GM12878 (cell line): ENCODE measurements around the gene VCP. TPM values are rescaled to one million over a fixed set of nuclear protein-coding genes. Genes with fewer than 3 reads are reported as not detected.

ENCODE experiments used
- FOXK2 ChIP-seq: fragments of 450-650 bp; IDR thresholded peaks from 2 replicates; pipeline ENCODE4 v1.6.1; 2017; ENCODE audit warnings: mild to moderate bottlenecking, moderate library complexity
- KLF5 ChIP-seq: fragments of 450-650 bp; IDR thresholded peaks from 2 replicates; pipeline ENCODE4 v1.6.1; 2014; ENCODE audit warnings: mild to moderate bottlenecking; ENCODE audit not compliant: partially characterized antibody
- MYC ChIP-seq: IDR thresholded peaks from 2 replicates; pipeline ENCODE4 v1.6.1; 2011; ENCODE audit warnings: mild to moderate bottlenecking, low read length, moderate library complexity, inconsistent platforms; ENCODE audit not compliant: insufficient read depth, insufficient replicate concordance, insufficient read length, severe bottlenecking
- PAX5 ChIP-seq: IDR thresholded peaks from 2 replicates; pipeline ENCODE4 v1.6.1; 2011; ENCODE audit warnings: low read depth, low read length, borderline replicate concordance
- RAD21 ChIP-seq: IDR thresholded peaks from 2 replicates; pipeline ENCODE4 v1.6.1; 2011; ENCODE audit warnings: mild to moderate bottlenecking, low read depth, low read length, moderate library complexity; ENCODE audit not compliant: insufficient read depth
- SREBF1 ChIP-seq: IDR thresholded peaks from 2 replicates; pipeline ENCODE4 v1.6.1; 2012; ENCODE audit warnings: mild to moderate bottlenecking, low read length
- SRF ChIP-seq, 2 experiments: IDR thresholded peaks; 2 replicates each; pipeline ENCODE4 v1.6.1; 2011; ENCODE audit warnings: low read depth in 2 of 2, low read length in 2 of 2, mild to moderate bottlenecking in 1 of 2, moderate library complexity in 1 of 2
- WRNIP1 ChIP-seq: IDR thresholded peaks from 2 replicates; pipeline ENCODE4 v1.6.1; 2011; ENCODE audit warnings: low read depth, low read length, improper control_type of control experiment, borderline replicate concordance
- ZBED1 ChIP-seq: IDR thresholded peaks from 2 replicates; pipeline ENCODE4 v1.6.1; 2016; ENCODE audit warnings: borderline replicate concordance
- ZSCAN29 ChIP-seq: fragments of 450-650 bp; IDR thresholded peaks from 2 replicates; pipeline ENCODE4 v1.6.1; 2017; ENCODE audit warnings: mild to moderate bottlenecking, moderate library complexity
- polyA plus RNA-seq, 11 experiments: library from polyadenylated mRNA; depleted of rRNA in 4 of 11; unstranded in 6 of 11; stranded (reverse) in 5 of 11; fragments of >200 nt; fragmentation: Nextera tagmentation in 4 of 11; fragmentation: Illumina TruSeq in 1 of 11; extraction: Ambion mirVana in 4 of 11; extraction: Trizol in 1 of 11; gene quantifications; 1 replicate in 1 of 11; 2 replicates in 10 of 11; pipeline versions ENCODE4 v1.2.1 to v1.2.3, GENCODE V29; 2011 to 2016; ENCODE audit warnings: inconsistent platforms in 2 of 11, missing spikeins in 2 of 11, low read depth in 1 of 11
- total RNA-seq, 4 experiments: library from RNA; depleted of rRNA in 3 of 4; stranded (reverse); fragments of >200 nt in 3 of 4; fragmentation: Illumina TruSeq in 1 of 4; extraction: Trizol in 1 of 4; gene quantifications; 2 replicates each; pipeline versions ENCODE4 v1.2.1 to v1.2.3, GENCODE V29; 2013 to 2021
- TF ChIP-seq, protein P1 (sequence below): IDR thresholded peaks from 2 replicates; pipeline ENCODE4 v1.6.1; 2011; ENCODE audit warnings: low read depth, low read length, improper control_type of control experiment, borderline replicate concordance
- TF ChIP-seq, protein P2 (sequence below): fragments of 450-650 bp; IDR thresholded peaks from 2 replicates; pipeline ENCODE4 v1.6.1; 2017; ENCODE audit warnings: mild to moderate bottlenecking, moderate library complexity
- TF ChIP-seq, protein P3 (sequence below), 3 experiments: IDR thresholded peaks in 2 of 3; conservative IDR thresholded peaks in 1 of 3; 2 replicates each; pipeline ENCODE4 v1.5.1; 2011; ENCODE audit warnings: low read depth in 3 of 3, low read length in 3 of 3, mild to moderate bottlenecking in 3 of 3, control low read depth in 2 of 3, moderate library complexity in 2 of 3, inconsistent platforms in 1 of 3, mixed read lengths in 1 of 3; ENCODE audit not compliant: control insufficient read depth in 2 of 3, insufficient read depth in 1 of 3; ENCODE audit errors: extremely low read depth in 1 of 3
- TF ChIP-seq, protein P4 (sequence below): fragments of 450-650 bp; IDR thresholded peaks from 2 replicates; pipeline ENCODE4 v1.6.1; 2017; ENCODE audit warnings: mild to moderate bottlenecking, moderate library complexity
- TF ChIP-seq, protein P5 (sequence below): fragments of 450-650 bp; IDR thresholded peaks from 2 replicates; pipeline ENCODE4 v1.6.1; 2017; ENCODE audit warnings: low read depth, mild to moderate bottlenecking, moderate library complexity

The VCP gene
- total and polyA plus RNA-seq, 10 of the 15 experiments (the other 5 are each of a cell fraction or from before 2014, with no cell fraction given) = 7.4 to 327 (median 244) TPM

DNA sequence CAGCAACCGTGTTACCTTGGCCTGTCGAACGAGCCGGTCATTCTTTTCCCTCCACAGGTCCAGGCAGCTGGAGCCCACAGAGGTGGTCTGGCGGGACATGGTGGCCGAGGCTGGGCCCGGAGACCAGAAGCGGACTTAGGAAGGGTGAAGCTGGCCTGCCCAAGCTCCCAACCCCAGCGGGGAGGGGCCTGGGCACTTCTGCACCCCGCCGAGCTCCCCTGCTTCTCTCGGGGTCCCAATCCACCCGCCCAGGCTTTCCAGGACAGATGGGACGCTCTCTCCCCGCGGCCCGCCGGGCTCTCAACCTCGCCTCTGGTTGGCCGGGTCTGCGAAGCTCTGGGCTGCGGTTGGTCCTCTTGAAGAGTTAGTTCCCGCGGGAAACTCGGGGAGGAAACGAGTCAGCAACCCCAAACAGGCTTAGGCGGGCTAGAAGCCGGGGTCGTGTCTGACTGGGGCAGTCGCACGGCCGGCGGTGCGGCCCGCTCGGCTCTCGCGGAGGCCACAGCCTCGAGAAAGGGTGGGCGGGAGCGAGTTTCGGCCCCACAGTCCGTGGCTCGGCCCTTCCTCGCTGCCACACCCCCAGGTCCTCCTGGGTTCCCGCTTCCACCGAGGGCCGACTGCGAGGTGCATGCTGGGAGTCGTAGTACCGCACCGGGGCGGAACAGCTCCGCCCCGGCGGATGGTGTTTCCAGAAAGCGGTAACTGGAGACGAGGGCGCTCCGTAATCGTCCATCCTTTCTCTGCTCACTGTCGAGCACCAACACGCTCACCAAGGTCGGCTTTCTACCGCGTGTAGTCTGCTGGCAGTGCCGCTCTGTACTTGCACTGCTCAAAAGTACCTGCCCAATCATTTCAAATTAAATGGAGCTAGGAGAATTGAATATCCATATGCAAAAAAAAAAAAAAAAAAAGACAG is 7.3 kb upstream of the VCP start, which contains the start of gene FANCG (continued):
- TF ChIP-seq, protein P1, sequence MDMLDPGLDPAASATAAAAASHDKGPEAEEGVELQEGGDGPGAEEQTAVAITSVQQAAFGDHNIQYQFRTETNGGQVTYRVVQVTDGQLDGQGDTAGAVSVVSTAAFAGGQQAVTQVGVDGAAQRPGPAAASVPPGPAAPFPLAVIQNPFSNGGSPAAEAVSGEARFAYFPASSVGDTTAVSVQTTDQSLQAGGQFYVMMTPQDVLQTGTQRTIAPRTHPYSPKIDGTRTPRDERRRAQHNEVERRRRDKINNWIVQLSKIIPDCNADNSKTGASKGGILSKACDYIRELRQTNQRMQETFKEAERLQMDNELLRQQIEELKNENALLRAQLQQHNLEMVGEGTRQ = no peak
- no peak for TF ChIP-seq RAD21
- TF ChIP-seq ZSCAN29 = no peak
- TF ChIP-seq PAX5 = peak; percentile 16; the same call in 1 of the 2 replicates
- TF ChIP-seq, protein P2, sequence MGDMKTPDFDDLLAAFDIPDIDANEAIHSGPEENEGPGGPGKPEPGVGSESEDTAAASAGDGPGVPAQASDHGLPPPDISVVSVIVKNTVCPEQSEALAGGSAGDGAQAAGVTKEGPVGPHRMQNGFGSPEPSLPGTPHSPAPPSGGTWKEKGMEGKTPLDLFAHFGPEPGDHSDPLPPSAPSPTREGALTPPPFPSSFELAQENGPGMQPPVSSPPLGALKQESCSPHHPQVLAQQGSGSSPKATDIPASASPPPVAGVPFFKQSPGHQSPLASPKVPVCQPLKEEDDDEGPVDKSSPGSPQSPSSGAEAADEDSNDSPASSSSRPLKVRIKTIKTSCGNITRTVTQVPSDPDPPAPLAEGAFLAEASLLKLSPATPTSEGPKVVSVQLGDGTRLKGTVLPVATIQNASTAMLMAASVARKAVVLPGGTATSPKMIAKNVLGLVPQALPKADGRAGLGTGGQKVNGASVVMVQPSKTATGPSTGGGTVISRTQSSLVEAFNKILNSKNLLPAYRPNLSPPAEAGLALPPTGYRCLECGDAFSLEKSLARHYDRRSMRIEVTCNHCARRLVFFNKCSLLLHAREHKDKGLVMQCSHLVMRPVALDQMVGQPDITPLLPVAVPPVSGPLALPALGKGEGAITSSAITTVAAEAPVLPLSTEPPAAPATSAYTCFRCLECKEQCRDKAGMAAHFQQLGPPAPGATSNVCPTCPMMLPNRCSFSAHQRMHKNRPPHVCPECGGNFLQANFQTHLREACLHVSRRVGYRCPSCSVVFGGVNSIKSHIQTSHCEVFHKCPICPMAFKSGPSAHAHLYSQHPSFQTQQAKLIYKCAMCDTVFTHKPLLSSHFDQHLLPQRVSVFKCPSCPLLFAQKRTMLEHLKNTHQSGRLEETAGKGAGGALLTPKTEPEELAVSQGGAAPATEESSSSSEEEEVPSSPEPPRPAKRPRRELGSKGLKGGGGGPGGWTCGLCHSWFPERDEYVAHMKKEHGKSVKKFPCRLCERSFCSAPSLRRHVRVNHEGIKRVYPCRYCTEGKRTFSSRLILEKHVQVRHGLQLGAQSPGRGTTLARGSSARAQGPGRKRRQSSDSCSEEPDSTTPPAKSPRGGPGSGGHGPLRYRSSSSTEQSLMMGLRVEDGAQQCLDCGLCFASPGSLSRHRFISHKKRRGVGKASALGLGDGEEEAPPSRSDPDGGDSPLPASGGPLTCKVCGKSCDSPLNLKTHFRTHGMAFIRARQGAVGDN = no peak
- TF ChIP-seq FOXK2 = no peak
- no peak for TF ChIP-seq SREBF1
- TF ChIP-seq, protein P3, sequence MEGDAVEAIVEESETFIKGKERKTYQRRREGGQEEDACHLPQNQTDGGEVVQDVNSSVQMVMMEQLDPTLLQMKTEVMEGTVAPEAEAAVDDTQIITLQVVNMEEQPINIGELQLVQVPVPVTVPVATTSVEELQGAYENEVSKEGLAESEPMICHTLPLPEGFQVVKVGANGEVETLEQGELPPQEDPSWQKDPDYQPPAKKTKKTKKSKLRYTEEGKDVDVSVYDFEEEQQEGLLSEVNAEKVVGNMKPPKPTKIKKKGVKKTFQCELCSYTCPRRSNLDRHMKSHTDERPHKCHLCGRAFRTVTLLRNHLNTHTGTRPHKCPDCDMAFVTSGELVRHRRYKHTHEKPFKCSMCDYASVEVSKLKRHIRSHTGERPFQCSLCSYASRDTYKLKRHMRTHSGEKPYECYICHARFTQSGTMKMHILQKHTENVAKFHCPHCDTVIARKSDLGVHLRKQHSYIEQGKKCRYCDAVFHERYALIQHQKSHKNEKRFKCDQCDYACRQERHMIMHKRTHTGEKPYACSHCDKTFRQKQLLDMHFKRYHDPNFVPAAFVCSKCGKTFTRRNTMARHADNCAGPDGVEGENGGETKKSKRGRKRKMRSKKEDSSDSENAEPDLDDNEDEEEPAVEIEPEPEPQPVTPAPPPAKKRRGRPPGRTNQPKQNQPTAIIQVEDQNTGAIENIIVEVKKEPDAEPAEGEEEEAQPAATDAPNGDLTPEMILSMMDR (IDR thresholded peaks at IDR 0.05 in 2 of 3, conservative IDR thresholded peaks at IDR 0.05 in 1 of 3; ENCODE audit: control insufficient read depth in 2 of 3, extremely low read depth in 1 of 3, insufficient read depth in 1 of 3, low read depth in 3 of 3, low read length in 3 of 3) = no peak
- no peak for TF ChIP-seq MYC
- no peak for TF ChIP-seq KLF5
- TF ChIP-seq SRF (IDR thresholded peaks at IDR 0.05; ENCODE audit: low read depth in 2 of 2, low read length in 2 of 2) = 0 out of 4 replicates have a peak, but pooled peaks of 1 of the 2 experiments have one; percentile 53
- no peak for TF ChIP-seq WRNIP1
- TF ChIP-seq, protein P4, sequence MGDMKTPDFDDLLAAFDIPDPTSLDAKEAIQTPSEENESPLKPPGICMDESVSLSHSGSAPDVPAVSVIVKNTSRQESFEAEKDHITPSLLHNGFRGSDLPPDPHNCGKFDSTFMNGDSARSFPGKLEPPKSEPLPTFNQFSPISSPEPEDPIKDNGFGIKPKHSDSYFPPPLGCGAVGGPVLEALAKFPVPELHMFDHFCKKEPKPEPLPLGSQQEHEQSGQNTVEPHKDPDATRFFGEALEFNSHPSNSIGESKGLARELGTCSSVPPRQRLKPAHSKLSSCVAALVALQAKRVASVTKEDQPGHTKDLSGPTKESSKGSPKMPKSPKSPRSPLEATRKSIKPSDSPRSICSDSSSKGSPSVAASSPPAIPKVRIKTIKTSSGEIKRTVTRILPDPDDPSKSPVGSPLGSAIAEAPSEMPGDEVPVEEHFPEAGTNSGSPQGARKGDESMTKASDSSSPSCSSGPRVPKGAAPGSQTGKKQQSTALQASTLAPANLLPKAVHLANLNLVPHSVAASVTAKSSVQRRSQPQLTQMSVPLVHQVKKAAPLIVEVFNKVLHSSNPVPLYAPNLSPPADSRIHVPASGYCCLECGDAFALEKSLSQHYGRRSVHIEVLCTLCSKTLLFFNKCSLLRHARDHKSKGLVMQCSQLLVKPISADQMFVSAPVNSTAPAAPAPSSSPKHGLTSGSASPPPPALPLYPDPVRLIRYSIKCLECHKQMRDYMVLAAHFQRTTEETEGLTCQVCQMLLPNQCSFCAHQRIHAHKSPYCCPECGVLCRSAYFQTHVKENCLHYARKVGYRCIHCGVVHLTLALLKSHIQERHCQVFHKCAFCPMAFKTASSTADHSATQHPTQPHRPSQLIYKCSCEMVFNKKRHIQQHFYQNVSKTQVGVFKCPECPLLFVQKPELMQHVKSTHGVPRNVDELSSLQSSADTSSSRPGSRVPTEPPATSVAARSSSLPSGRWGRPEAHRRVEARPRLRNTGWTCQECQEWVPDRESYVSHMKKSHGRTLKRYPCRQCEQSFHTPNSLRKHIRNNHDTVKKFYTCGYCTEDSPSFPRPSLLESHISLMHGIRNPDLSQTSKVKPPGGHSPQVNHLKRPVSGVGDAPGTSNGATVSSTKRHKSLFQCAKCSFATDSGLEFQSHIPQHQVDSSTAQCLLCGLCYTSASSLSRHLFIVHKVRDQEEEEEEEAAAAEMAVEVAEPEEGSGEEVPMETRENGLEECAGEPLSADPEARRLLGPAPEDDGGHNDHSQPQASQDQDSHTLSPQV = no peak
- TF ChIP-seq, protein P5, sequence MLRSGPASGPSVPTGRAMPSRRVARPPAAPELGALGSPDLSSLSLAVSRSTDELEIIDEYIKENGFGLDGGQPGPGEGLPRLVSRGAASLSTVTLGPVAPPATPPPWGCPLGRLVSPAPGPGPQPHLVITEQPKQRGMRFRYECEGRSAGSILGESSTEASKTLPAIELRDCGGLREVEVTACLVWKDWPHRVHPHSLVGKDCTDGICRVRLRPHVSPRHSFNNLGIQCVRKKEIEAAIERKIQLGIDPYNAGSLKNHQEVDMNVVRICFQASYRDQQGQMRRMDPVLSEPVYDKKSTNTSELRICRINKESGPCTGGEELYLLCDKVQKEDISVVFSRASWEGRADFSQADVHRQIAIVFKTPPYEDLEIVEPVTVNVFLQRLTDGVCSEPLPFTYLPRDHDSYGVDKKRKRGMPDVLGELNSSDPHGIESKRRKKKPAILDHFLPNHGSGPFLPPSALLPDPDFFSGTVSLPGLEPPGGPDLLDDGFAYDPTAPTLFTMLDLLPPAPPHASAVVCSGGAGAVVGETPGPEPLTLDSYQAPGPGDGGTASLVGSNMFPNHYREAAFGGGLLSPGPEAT = no peak; the same call in 1 of the 2 replicates
- no peak for TF ChIP-seq ZBED1
